ENCODE data around the gene F7.

The F7 gene

DNA sequence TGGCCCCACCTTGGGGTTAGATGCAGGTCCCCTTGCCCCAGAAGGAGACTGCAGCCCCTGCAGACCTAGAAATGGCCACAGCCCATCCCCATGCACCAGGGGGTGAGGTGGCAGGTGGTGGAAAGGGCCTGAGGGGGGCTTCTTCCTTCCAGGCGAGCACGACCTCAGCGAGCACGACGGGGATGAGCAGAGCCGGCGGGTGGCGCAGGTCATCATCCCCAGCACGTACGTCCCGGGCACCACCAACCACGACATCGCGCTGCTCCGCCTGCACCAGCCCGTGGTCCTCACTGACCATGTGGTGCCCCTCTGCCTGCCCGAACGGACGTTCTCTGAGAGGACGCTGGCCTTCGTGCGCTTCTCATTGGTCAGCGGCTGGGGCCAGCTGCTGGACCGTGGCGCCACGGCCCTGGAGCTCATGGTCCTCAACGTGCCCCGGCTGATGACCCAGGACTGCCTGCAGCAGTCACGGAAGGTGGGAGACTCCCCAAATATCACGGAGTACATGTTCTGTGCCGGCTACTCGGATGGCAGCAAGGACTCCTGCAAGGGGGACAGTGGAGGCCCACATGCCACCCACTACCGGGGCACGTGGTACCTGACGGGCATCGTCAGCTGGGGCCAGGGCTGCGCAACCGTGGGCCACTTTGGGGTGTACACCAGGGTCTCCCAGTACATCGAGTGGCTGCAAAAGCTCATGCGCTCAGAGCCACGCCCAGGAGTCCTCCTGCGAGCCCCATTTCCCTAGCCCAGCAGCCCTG lies 12.8 kb downstream of the F7 start:
- H3K9me3 ChIP-seq (ENCODE audit: severe bottlenecking), result no peaks in the 10 kb centered on the region
- H3K27me3 ChIP-seq (ENCODE audit: insufficient read depth, low read depth, severe bottlenecking), result no peaks in the 10 kb centered on the region
- peak; percentile 11 for DNase-seq
- no peak overlapping the region for H3K27ac ChIP-seq
- H3K36me3 ChIP-seq, result no peaks in the 10 kb centered on the region
- no peak overlapping the region for H3K4me3 ChIP-seq (ENCODE audit: low read depth, low read length)
- TF ChIP-seq, protein P1, sequence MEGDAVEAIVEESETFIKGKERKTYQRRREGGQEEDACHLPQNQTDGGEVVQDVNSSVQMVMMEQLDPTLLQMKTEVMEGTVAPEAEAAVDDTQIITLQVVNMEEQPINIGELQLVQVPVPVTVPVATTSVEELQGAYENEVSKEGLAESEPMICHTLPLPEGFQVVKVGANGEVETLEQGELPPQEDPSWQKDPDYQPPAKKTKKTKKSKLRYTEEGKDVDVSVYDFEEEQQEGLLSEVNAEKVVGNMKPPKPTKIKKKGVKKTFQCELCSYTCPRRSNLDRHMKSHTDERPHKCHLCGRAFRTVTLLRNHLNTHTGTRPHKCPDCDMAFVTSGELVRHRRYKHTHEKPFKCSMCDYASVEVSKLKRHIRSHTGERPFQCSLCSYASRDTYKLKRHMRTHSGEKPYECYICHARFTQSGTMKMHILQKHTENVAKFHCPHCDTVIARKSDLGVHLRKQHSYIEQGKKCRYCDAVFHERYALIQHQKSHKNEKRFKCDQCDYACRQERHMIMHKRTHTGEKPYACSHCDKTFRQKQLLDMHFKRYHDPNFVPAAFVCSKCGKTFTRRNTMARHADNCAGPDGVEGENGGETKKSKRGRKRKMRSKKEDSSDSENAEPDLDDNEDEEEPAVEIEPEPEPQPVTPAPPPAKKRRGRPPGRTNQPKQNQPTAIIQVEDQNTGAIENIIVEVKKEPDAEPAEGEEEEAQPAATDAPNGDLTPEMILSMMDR (IDR thresholded peaks at IDR 0.05; ENCODE audit: low read depth, low read length), result no peak

DNA sequence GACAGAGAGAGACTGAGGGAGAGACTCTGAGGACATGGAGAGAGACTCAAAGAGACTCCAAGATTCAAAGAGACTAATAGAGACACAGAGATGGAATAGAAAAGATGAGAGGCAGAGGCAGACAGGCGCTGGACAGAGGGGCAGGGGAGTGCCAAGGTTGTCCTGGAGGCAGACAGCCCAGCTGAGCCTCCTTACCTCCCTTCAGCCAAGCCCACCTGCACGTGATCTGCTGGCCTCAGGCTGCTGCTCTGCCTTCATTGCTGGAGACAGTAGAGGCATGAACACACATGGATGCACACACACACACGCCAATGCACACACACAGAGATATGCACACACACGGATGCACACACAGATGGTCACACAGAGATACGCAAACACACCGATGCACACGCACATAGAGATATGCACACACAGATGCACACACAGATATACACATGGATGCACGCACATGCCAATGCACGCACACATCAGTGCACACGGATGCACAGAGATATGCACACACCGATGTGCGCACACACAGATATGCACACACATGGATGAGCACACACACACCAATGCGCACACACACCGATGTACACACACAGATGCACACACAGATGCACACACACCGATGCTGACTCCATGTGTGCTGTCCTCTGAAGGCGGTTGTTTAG lies 13.7 kb downstream of the F7 start:
- Histone ChIP-seq H3K27ac (no peak overlapping the region), H3K27me3 (ENCODE audit: insufficient read depth, low read depth, severe bottlenecking) (no peaks in the 10 kb centered on the region), H3K9me3 (ENCODE audit: severe bottlenecking) (no peaks in the 10 kb centered on the region), H3K4me3 (ENCODE audit: low read depth, low read length) (no peak overlapping the region), H3K36me3 (no peaks in the 10 kb centered on the region)
- peak; percentile 5 for DNase-seq
- TF ChIP-seq, protein P1 (IDR thresholded peaks at IDR 0.05; ENCODE audit: low read depth, low read length), result no peak

DNA sequence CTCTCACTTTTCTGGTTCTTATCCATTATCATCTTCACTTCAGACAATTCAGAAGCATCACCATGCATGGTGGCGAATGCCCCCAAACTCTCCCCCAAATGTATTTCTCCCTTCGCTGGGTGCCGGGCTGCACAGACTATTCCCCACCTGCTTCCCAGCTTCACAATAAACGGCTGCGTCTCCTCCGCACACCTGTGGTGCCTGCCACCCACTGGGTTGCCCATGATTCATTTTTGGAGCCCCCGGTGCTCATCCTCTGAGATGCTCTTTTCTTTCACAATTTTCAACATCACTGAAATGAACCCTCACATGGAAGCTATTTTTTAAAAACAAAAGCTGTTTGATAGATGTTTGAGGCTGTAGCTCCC lies 14.2 kb downstream of the F7 start:
- TF ChIP-seq, protein P1 (IDR thresholded peaks at IDR 0.05; ENCODE audit: low read depth, low read length), result no peak
- Histone ChIP-seq H3K27me3 (ENCODE audit: insufficient read depth, low read depth, severe bottlenecking) (no peaks in the 10 kb centered on the region), H3K4me3 (ENCODE audit: low read depth, low read length) (no peak overlapping the region), H3K9me3 (ENCODE audit: severe bottlenecking) (no peaks in the 10 kb centered on the region), H3K36me3 (no peaks in the 10 kb centered on the region), H3K27ac (no peak overlapping the region)
- no peak for DNase-seq

DNA sequence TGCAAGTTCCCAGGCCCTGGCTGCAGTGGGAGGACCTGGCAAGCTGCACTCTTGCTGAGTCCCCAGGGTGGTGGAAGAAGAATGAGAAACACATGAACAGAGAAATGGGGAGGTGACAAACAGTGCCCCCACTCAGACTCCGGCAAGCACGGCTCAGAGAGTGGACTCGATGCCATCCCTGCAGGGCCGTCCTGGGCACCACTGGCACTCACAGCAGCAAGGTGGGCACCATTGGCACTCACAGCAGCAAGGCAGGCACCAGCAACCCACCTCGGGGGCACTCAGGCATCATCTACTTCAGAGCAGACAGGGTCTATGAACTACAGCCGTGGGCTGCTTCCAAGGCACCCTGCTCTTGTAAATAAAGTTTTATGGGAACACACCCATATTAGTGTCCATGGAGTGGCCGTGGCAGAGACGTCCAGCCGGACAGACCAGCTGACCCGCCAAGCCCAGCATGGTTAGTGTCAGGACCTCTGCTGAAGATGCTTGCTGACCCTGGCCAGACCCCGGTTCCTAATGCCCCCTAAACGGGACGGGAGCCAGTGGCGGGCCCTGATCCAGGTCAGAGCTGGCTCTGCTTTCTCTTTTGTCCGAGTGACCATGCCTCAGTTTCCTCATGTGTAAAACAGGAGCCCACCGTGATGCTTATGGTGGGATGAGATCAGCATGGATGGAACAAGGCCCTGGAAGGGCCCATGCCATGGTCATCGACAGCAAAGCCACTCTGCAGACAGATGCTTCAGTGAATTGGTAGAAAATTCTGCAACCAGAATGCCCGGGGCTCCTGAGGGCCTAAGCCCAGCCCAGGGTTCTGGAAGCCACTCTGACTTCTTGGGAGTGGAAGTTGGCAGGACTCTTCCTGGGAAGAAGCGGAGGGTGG lies 14.9 kb downstream of the F7 start:
- no peaks in the 10 kb centered on the region for H3K27me3 ChIP-seq (ENCODE audit: insufficient read depth, low read depth, severe bottlenecking)

DNA sequence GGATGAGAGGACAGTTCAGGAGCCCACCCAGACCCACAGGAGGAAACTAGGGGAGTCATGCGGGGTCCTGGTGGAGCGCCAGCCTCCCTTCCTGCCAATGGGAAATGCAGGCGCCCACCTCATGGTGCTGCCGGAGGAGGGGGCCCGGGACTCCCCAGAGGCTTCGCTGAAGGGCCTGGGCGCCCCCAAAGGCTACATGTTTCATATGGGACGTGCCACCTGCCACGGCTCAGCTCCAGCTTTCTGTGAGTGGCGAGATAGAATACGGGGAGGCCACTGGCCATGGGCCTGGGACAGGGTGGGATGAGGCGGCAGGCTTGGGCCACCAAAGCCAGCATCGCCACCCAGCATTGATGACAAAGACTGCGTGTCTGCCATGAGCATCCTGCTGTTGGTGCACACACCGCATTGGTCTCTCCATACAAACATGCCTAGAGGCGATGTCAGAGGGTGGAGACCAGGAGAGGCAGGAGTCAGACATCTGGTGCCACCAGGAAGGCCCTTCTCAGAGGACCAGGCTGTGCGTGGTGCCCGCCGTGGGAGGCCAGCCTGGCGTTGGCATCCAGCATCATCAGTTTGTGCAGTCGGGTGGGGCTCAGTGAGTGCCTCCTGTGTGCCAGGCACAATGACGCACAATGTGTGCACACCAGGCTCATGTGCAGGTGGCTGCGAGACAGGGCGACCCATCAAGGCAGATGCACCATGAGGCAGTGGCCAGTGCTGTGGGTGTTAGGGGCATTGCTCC lies 15.8 kb downstream of the F7 start:
- TF ChIP-seq, protein P1 (IDR thresholded peaks at IDR 0.05; ENCODE audit: low read depth, low read length), result no peak
- Histone ChIP-seq H3K27me3 (ENCODE audit: insufficient read depth, low read depth, severe bottlenecking) (no peaks in the 10 kb centered on the region), H3K4me3 (ENCODE audit: low read depth, low read length) (no peak overlapping the region), H3K9me3 (ENCODE audit: severe bottlenecking) (no peaks in the 10 kb centered on the region), H3K27ac (no peak overlapping the region), H3K36me3 (no peaks in the 10 kb centered on the region)
- peak; percentile 12 for DNase-seq

More for the DNA sequence above, 14.9 kb downstream of the F7 start:
- Histone ChIP-seq H3K27ac (no peak overlapping the region), H3K9me3 (ENCODE audit: severe bottlenecking) (no peaks in the 10 kb centered on the region), H3K36me3 (no peaks in the 10 kb centered on the region), H3K4me3 (ENCODE audit: low read depth, low read length) (no peak overlapping the region)
- DNase-seq, result peak; percentile 8
- TF ChIP-seq, protein P1 (IDR thresholded peaks at IDR 0.05; ENCODE audit: low read depth, low read length), result no peak

Data from WERI-Rb-1 (cell line).